Measurements from ENCODE around the gene MAP3K1.
A peak's percentile ranks its signal among the peaks of the same experiment; 100 is the strongest.
"Not testable (repeated sequence)": the region's sequence is repeated elsewhere in the genome, so short reads cannot be mapped to it uniquely, and the experiment has no call there.

Gene MAP3K1

GRCh38 chr5:56815658-56816545 is 553 bp downstream of the MAP3K1 start:
- peak; percentile 44 for DNase-seq (ENCODE audit: extremely low spot score, insufficient read length, low read depth)
- no peak for FAIRE-seq

GRCh38 chr5:56816546-56817081 is 1.3 kb downstream of the MAP3K1 start:
- DNase-seq (ENCODE audit: extremely low spot score, insufficient read length, low read depth) (no peak), FAIRE-seq (peak; percentile 60)

GRCh38 chr5:56817263-56818014 is 2.1 kb downstream of the MAP3K1 start:
- peak; percentile 21 for FAIRE-seq
- DNase-seq (ENCODE audit: extremely low spot score, insufficient read length, low read depth): no peak

- FAIRE-seq: peak; percentile 18
- no peak for DNase-seq (ENCODE audit: extremely low spot score, insufficient read length, low read depth)
Observed at GRCh38 chr5:56818450-56819037, 3.2 kb downstream of the MAP3K1 start.

- FAIRE-seq (peak; percentile 39), DNase-seq (ENCODE audit: extremely low spot score, insufficient read length, low read depth) (no peak)
Observed at GRCh38 chr5:56819060-56819881, 3.9 kb downstream of the MAP3K1 start.

GRCh38 chr5:56821868-56822267 is 6.5 kb downstream of the MAP3K1 start:
- FAIRE-seq; DNase-seq (ENCODE audit: extremely low spot score, insufficient read length, low read depth): not testable (repeated sequence)

GRCh38 chr5:56822981-56823380 is 7.6 kb downstream of the MAP3K1 start:
- FAIRE-seq: peak; percentile 5
- DNase-seq (ENCODE audit: extremely low spot score, insufficient read length, low read depth): no peak

GRCh38 chr5:56824019-56824418 is 8.7 kb downstream of the MAP3K1 start:
- FAIRE-seq (no peak), DNase-seq (ENCODE audit: extremely low spot score, insufficient read length, low read depth) (no peak)

GRCh38 chr5:56825222-56825824 is 10.0 kb downstream of the MAP3K1 start:
- FAIRE-seq (no peak), DNase-seq (ENCODE audit: extremely low spot score, insufficient read length, low read depth) (no peak)

GRCh38 chr5:56827049-56827448 is 11.7 kb downstream of the MAP3K1 start:
- FAIRE-seq (no peak), DNase-seq (ENCODE audit: extremely low spot score, insufficient read length, low read depth) (no peak)

- FAIRE-seq: no peak
Observed at GRCh38 chr5:56827924-56828323, 12.6 kb downstream of the MAP3K1 start.

GRCh38 chr5:56829137-56829908 is 14.0 kb downstream of the MAP3K1 start:
- DNase-seq (ENCODE audit: extremely low spot score, insufficient read length, low read depth): no peak
- peak; percentile 63 for FAIRE-seq

More at GRCh38 chr5:56827924-56828323, 12.6 kb downstream of the MAP3K1 start:
- DNase-seq (ENCODE audit: extremely low spot score, insufficient read length, low read depth): no peak

- DNase-seq (ENCODE audit: extremely low spot score, insufficient read length, low read depth) (no peak), FAIRE-seq (no peak)
Observed at GRCh38 chr5:56831773-56832172, 16.4 kb downstream of the MAP3K1 start.

- FAIRE-seq (no peak), DNase-seq (ENCODE audit: extremely low spot score, insufficient read length, low read depth) (no peak)
Observed at GRCh38 chr5:56833325-56833724, 18.0 kb downstream of the MAP3K1 start.

GRCh38 chr5:56837381-56837780 is 22.0 kb downstream of the MAP3K1 start:
- DNase-seq (ENCODE audit: extremely low spot score, insufficient read length, low read depth): no peak
- no peak for FAIRE-seq

GRCh38 chr5:56837956-56838355 is 22.6 kb downstream of the MAP3K1 start:
- DNase-seq (ENCODE audit: extremely low spot score, insufficient read length, low read depth) (no peak), FAIRE-seq (no peak)

- peak; percentile 94 for FAIRE-seq
Observed at GRCh38 chr5:56838409-56839039, 23.2 kb downstream of the MAP3K1 start.

GRCh38 chr5:56839062-56839461 is 23.7 kb downstream of the MAP3K1 start:
- DNase-seq (ENCODE audit: extremely low spot score, insufficient read length, low read depth) (no peak), FAIRE-seq (no peak)

More at GRCh38 chr5:56838409-56839039, 23.2 kb downstream of the MAP3K1 start:
- DNase-seq (ENCODE audit: extremely low spot score, insufficient read length, low read depth): no peak
